Measurements from ENCODE around the gene ALDH1L1.

ALDH1L1 gene

GRCh38 chr3:126054870-126055269, 125.5 kb downstream of the ALDH1L1 start:
- DNase-seq (ENCODE audit: low spot score) = no peak

GRCh38 chr3:126053949-126054569, 126.3 kb downstream of the ALDH1L1 start:
- no peak for DNase-seq (ENCODE audit: low spot score)
